IgD-negative memory B cell (primary cell): ENCODE measurements around the gene DEPDC5. TPM values are rescaled to one million over a fixed set of nuclear protein-coding genes. Genes with fewer than 3 reads are reported as not detected.

ENCODE experiments used
- H3K27ac Mint-ChIP-seq, 3 donors: one replicate each; pipeline ENCODE4 v1.8.0; 2020 to 2022; ENCODE audit warnings: mild to moderate bottlenecking in 3 of 3, mixed read lengths in 3 of 3, moderate library complexity in 1 of 3
- H3K27me3 Mint-ChIP-seq: one replicate; pipeline ENCODE4 v1.8.0; 2021; ENCODE audit warnings: mixed read lengths
- H3K36me3 Mint-ChIP-seq: one replicate; pipeline ENCODE4 v1.8.0; 2020; ENCODE audit warnings: mild to moderate bottlenecking, mixed read lengths
- H3K4me1 Mint-ChIP-seq, 3 donors: one replicate each; pipeline ENCODE4 v1.8.0; 2020 to 2022; ENCODE audit warnings: mixed read lengths in 3 of 3, mild to moderate bottlenecking in 1 of 3
- H3K4me3 Mint-ChIP-seq, 4 donors: one replicate each; pipeline ENCODE4 v1.8.0; 2020 to 2022; ENCODE audit warnings: mild to moderate bottlenecking in 4 of 4, mixed read lengths in 4 of 4, moderate library complexity in 3 of 4
- H3K9me3 Mint-ChIP-seq, 3 donors: one replicate each; pipeline ENCODE4 v1.8.0; 2020 to 2021; ENCODE audit warnings: mixed read lengths in 3 of 3, mild to moderate bottlenecking in 1 of 3
- polyA plus RNA-seq: library from polyadenylated mRNA; unstranded; fragments of 300-500 nt; fragmentation: Illumina TruSeq; gene quantifications from one replicate; pipeline ENCODE4 v1.2.3, GENCODE V29; 2021

DEPDC5 gene
- polyA plus RNA-seq, 1 donor from 2014 or later, result 30.7 TPM

DNA sequence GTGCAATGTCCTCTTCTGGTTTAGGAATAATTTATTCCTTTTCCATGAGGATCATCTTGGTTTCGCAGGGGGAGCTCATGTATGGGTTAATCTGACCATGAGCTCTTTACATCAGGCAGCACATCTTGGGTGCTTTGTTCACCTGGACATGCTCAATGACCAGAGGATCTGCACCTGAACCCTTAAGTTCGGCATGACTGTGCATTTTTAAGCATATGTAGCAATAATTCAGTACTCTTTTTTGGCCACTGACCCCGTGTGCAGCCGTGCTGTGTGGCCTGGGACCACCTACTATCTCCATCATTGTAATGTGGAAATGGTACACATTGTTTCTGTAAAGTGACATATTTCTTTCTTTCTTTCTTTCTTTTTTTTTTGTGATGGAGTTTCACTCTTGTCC lies 62.9 kb downstream of the DEPDC5 start:
- H3K4me3 Mint-ChIP-seq, result no peak overlapping the region
- H3K36me3 Mint-ChIP-seq, result peaks cover 5% of the 10 kb centered on the region
- no peaks in the 10 kb centered on the region for H3K27me3 Mint-ChIP-seq
- peaks cover 0 to 2% (median 0%) of the 10 kb centered on the region in 3 donors for H3K4me1 Mint-ChIP-seq
- H3K9me3 Mint-ChIP-seq, result no peaks in the 10 kb centered on the region
- no peak overlapping the region for H3K27ac Mint-ChIP-seq

DNA sequence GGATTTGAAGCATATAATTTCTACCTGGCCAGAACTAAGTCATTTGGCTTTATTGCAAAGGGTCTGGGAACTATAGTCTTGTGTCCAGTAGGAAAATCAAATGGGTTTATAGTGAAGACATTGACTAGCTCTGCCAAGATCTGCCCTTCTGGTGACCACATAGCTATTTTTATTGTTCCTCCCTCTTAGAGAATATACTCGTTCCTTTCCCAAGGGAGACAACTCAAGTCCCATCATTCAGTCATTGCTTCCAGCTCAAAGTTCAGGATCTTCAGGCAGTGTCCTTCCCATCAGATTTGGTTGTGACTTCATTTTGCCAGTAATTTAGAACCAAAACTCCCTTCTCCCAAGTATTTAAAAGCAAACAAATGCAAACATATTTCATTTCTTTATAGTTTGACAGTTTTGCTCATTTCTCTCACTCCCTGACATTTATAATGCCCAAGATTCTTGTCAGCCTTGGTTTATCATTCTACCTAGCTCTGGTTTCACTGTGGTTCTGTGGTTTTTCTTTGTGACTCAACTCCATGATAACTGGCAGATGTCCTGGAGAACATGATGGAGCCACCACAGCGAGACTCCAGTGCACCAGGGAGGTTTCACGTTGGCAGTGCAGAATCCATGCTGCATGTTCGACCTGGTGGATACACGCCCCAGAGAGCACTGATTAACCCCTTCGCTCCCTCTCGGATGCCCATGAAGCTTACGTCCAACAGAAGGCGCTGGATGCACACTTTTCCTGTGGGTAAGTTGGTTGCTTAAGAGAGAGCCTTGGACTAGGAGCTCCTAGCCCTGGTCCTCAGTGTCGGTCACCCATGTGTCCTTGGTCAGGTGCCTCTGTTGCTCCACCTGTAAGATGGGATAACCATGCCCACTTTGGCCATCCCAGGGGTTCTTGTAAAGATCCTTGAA lies 64.9 kb downstream of the DEPDC5 start:
- Mint-ChIP-seq H3K27me3 (no peaks in the 10 kb centered on the region), H3K27ac (no peak overlapping the region), H3K9me3 (no peaks in the 10 kb centered on the region), H3K36me3 (peaks cover 5% of the 10 kb centered on the region), H3K4me3 (no peak overlapping the region), H3K4me1 (peaks cover 0 to 3% (median 2%) of the 10 kb centered on the region in 3 donors)

DNA sequence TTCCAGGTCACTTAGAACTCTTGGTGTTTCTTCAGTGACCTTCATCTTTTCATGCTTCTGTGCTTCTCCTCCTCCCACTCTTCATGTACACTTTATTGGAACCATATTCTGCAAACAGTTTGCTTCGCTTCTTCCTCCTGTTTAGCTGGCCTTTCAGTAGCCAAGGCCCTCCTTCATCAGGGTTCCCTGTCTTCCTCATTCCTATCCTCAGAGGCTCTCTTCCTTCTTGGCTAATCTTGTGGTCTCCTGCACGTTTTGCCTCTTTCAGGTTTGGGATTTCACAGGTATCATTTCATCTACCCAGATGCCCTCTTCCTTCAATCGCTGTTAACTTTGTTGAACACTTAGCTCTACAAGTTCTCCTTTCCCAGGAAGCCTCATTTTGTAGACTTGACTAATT lies 66.8 kb downstream of the DEPDC5 start:
- H3K27me3 Mint-ChIP-seq, result no peaks in the 10 kb centered on the region
- peaks cover 5% of the 10 kb centered on the region for H3K36me3 Mint-ChIP-seq
- peaks cover 0 to 3% (median 2%) of the 10 kb centered on the region in 3 donors for H3K4me1 Mint-ChIP-seq
- no peak overlapping the region for H3K4me3 Mint-ChIP-seq
- peak overlapping the region in 1 of 3 donors; percentile 54 for H3K27ac Mint-ChIP-seq
- no peaks in the 10 kb centered on the region for H3K9me3 Mint-ChIP-seq

DNA sequence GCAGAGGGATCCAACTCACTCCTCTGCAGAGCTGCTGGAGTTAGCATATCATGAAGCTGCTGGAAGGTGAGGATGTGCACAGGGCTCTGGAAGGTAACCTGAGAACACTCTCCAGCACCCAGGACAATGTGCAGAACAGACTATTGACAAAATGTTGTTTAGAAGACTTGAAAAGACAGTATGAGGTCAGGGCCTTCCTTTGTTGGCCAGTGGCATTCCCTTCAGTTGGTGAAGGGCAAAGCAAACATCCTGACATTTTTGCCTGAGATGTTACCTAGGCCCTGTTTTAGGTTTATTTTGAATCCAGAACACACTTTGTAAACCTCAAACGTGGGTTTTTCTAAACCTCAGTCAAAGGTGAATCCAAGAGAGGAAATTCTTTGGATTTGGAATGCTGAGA lies 67.8 kb downstream of the DEPDC5 start:
- Mint-ChIP-seq H3K4me3 (no peak overlapping the region), H3K9me3 (no peaks in the 10 kb centered on the region), H3K27ac (no peak overlapping the region), H3K36me3 (peaks cover 7% of the 10 kb centered on the region), H3K27me3 (no peaks in the 10 kb centered on the region), H3K4me1 (peaks cover 0 to 3% (median 2%) of the 10 kb centered on the region in 3 donors)

DNA sequence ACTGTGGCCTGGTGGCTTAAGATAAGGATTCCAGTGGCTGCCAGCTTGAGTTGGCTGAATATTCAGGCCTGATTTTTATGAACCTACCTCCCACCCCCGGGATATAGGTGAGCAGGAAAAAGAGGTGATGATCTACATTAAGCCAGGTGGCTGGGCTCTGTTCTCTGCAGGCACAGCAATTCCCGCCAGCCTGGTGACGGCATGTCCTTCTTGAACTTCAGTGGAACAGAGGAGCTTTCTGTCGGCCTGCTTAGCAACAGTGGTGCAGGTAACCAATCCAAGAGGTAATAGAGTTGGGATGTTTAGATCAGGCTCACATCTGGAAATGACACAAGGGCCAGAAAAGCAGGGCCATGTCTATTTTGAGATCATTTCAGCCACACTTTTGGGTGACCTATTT lies 68.7 kb downstream of the DEPDC5 start:
- peaks cover 7% of the 10 kb centered on the region for H3K36me3 Mint-ChIP-seq
- H3K4me1 Mint-ChIP-seq, result peaks cover 0 to 3% (median 2%) of the 10 kb centered on the region in 3 donors
- no peaks in the 10 kb centered on the region for H3K9me3 Mint-ChIP-seq
- H3K27ac Mint-ChIP-seq, result no peak overlapping the region
- no peaks in the 10 kb centered on the region for H3K27me3 Mint-ChIP-seq
- H3K4me3 Mint-ChIP-seq, result no peak overlapping the region

DNA sequence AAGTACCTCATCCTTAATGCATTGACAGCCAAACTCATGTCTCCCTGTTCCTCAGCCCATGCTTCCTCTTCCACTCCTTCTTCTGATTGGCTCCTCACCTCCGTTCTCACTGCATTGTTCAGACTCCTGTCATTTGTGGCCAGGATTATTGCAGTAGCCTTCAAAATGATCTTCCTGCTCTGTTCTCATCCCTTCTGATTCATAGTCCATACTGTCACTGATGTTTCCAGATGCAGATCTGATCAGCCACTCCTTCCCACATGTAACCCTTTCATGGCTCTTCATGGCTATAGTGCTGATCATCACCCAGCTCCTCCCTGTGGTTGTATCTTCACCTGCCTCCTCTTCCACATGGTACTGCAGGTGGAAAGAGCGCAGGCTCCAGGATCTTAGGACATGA lies 71.7 kb downstream of the DEPDC5 start:
- H3K27ac Mint-ChIP-seq, result no peak overlapping the region
- H3K36me3 Mint-ChIP-seq, result peaks cover 5% of the 10 kb centered on the region
- no peaks in the 10 kb centered on the region for H3K9me3 Mint-ChIP-seq
- no peaks in the 10 kb centered on the region for H3K27me3 Mint-ChIP-seq
- peak overlapping the region in 1 of 4 donors; percentile 0 for H3K4me3 Mint-ChIP-seq
- peaks cover 0 to 7% (median 5%) of the 10 kb centered on the region in 3 donors for H3K4me1 Mint-ChIP-seq

DNA sequence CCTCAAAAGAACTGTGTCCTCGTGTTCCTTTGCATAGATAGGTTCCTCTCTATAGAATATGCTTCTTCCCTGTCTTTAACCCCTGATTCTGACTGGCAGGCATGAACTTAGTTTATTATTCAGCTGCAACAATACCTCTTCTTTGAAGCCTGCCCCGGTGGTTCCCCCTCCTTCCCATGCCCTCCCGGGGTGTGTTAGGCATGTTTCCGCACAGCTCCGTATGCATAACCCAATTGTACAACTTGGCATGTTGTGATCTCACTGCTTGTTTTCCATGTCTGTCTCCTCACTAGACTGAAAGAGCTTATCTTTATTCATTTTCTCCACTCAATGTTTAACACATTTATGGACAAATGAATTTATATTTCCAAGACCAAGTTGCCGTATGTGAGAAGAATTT lies 72.6 kb downstream of the DEPDC5 start:
- H3K27me3 Mint-ChIP-seq, result no peaks in the 10 kb centered on the region
- peaks cover 0 to 7% (median 4%) of the 10 kb centered on the region in 3 donors for H3K4me1 Mint-ChIP-seq
- no peak overlapping the region for H3K4me3 Mint-ChIP-seq
- H3K9me3 Mint-ChIP-seq, result no peaks in the 10 kb centered on the region
- H3K27ac Mint-ChIP-seq, result peak overlapping the region in 1 of 3 donors; percentile 32
- H3K36me3 Mint-ChIP-seq, result peaks cover 2% of the 10 kb centered on the region

DNA sequence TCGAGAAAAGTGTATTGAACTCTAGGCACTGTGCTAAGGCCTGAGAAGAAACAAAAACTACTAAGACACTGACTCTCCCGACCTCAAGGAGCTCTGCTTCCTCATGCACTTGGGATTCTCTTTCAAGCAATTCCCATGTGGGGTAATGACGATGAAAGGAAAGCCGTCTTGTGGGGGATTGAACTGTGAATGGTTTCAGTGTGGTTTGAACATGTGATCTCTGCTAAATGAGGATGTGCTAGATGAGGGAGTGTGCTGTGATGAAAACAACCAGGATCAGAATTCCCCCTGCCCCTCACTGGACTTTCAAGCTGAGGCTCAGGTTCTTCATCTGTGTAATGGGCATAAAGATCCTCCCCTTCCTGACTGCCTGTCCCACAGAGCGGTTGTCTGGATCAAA lies 74.9 kb downstream of the DEPDC5 start:
- Mint-ChIP-seq H3K27me3 (no peaks in the 10 kb centered on the region), H3K27ac (no peak overlapping the region), H3K4me1 (peaks cover 0 to 6% (median 5%) of the 10 kb centered on the region in 3 donors), H3K4me3 (no peak overlapping the region), H3K36me3 (peaks cover 5% of the 10 kb centered on the region), H3K9me3 (no peaks in the 10 kb centered on the region)

DNA sequence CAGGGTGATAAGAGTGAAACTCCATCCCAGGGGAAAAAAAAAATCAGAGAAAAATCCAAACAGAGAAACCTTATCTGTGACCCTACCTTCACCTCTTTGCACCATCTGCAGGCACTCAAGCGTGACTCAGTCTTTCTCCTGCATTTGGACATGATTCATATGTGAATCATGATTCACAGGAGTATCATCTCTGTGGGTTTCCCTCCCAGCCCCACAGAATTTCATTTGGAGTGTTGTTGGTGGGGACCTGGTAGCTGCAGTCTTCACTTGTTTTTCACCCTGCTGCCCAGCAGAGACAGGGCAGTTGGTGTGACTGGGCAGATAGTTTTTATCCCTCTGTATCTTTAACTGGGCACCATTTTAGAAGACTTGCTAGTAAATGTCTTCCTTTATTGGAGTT lies 75.7 kb downstream of the DEPDC5 start:
- H3K36me3 Mint-ChIP-seq, result peaks cover 5% of the 10 kb centered on the region
- H3K27me3 Mint-ChIP-seq, result no peaks in the 10 kb centered on the region
- no peaks in the 10 kb centered on the region for H3K9me3 Mint-ChIP-seq
- H3K4me1 Mint-ChIP-seq, result peaks cover 0 to 6% (median 5%) of the 10 kb centered on the region in 3 donors
- H3K27ac Mint-ChIP-seq, result peak overlapping the region in 1 of 3 donors; percentile 36
- no peak overlapping the region for H3K4me3 Mint-ChIP-seq

DNA sequence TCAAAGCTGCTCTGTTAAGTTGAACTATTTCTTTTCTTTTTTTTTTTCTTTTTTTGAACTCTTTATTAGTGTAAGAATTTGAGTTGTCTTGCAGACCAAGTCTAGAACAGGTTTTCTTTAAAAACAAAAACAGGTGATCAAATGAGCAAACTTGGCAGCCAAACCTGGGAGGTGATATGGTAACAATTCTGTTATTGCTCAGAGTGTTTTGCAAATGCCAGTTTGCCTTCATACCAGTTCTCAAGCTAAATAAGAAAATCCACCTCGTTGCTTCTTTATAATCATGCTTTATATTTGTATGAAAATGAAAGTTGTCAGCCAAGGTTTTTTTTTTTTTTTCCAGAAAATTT lies 76.9 kb downstream of the DEPDC5 start:
- Mint-ChIP-seq H3K4me3 (no peak overlapping the region), H3K36me3 (peaks cover 5% of the 10 kb centered on the region), H3K9me3 (no peaks in the 10 kb centered on the region), H3K4me1 (peaks cover 0 to 6% (median 5%) of the 10 kb centered on the region in 3 donors), H3K27me3 (no peaks in the 10 kb centered on the region), H3K27ac (peak overlapping the region in 1 of 3 donors; percentile 55)

DNA sequence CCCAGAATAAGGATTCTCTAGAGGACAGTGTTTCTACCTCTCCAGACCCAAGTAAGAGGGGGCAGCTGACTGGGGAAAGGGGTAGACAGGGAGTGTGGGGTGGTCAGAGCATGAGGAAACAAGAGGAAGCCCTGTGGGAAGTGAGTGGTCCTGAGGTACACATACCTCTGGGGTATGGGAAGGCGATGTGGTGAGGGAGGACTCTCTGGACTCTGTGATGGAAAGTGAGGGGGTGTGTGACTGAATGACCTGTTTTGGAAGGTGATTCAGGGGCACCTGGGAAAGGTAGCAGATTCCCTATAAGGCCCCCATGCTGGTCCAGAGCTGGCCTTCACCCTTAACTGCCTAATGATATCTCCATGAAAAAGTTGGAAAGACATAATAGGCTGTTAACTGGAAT lies 80.1 kb downstream of the DEPDC5 start:
- no peaks in the 10 kb centered on the region for H3K9me3 Mint-ChIP-seq
- H3K27ac Mint-ChIP-seq, result peak overlapping the region in 1 of 3 donors; percentile 15
- H3K4me3 Mint-ChIP-seq, result no peak overlapping the region
- H3K4me1 Mint-ChIP-seq, result peaks cover 0 to 6% (median 3%) of the 10 kb centered on the region in 3 donors
- no peaks in the 10 kb centered on the region for H3K27me3 Mint-ChIP-seq
- H3K36me3 Mint-ChIP-seq, result peaks cover 6% of the 10 kb centered on the region

DNA sequence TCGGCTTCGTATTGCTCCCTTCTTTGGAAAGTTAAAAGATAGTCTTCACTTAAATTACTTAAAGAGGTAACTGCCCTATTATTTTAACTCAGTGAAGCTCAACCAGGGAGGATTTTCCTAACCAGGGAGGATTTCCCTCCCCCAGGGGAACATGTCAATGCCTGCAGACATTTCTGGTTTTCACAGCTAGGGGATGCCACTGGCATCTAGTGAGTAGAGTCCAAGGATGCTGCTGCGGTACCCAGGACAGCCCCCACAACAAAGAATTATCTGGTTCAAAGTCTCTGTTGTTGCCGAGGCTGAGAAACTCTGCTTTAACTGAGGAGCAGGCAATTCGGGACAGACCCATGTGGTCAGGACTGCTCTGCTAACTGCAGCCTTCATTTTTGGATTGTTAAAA lies 82.2 kb downstream of the DEPDC5 start:
- Mint-ChIP-seq H3K27ac (no peak overlapping the region), H3K36me3 (peaks cover 8% of the 10 kb centered on the region), H3K4me1 (peaks cover 3 to 6% (median 6%) of the 10 kb centered on the region in 3 donors), H3K27me3 (no peaks in the 10 kb centered on the region), H3K4me3 (no peak overlapping the region), H3K9me3 (no peaks in the 10 kb centered on the region)

DNA sequence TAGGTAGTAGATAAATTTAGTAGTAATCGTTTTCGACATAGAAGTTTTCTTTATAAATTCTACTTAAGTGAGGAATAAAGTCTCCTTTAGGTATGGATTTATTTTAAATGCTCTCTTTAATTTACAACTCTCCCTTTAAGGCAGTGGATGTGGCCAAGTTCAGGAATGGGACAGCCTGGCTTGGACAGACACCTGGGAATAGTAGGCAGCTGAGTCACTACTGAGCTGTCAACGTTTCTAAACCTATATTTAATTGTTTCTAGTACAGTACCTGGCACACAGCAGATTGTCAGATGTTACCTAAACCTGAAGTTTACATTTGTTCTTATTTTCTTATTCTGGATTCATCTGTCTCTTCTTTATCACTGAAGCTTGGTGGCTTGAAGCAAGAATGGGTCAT lies 85.1 kb downstream of the DEPDC5 start:
- H3K4me1 Mint-ChIP-seq, result peaks cover 2 to 19% (median 15%) of the 10 kb centered on the region in 3 donors
- H3K36me3 Mint-ChIP-seq, result peaks cover 10% of the 10 kb centered on the region
- H3K27ac Mint-ChIP-seq, result peak overlapping the region in 1 of 3 donors; percentile 23
- no peaks in the 10 kb centered on the region for H3K27me3 Mint-ChIP-seq
- H3K4me3 Mint-ChIP-seq, result no peak overlapping the region
- no peaks in the 10 kb centered on the region for H3K9me3 Mint-ChIP-seq

DNA sequence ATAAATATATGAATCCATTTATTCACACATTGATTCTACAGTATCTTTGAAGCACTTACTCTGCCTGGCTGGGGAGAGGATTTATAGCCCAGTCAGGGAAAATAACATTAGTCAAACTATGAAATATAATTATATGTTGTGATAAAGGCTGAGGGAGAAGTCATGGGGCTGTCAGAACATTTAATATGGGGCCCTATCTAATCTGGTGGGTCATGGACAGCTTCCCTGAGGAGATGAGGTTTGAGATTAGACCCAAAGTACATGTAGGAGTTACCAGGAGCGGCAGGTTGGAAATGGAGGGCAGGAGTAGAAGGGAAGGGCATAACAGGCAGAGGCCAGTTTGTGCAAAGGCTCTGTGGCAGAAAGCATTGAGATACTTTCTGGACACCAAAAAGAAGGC lies 86.2 kb downstream of the DEPDC5 start:
- H3K27ac Mint-ChIP-seq, result peak overlapping the region in 1 of 3 donors; percentile 67
- H3K4me3 Mint-ChIP-seq, result peak overlapping the region in 1 of 4 donors; percentile 63
- no peaks in the 10 kb centered on the region for H3K9me3 Mint-ChIP-seq
- peaks cover 2 to 19% (median 15%) of the 10 kb centered on the region in 3 donors for H3K4me1 Mint-ChIP-seq
- H3K27me3 Mint-ChIP-seq, result no peaks in the 10 kb centered on the region
- peaks cover 10% of the 10 kb centered on the region for H3K36me3 Mint-ChIP-seq

DNA sequence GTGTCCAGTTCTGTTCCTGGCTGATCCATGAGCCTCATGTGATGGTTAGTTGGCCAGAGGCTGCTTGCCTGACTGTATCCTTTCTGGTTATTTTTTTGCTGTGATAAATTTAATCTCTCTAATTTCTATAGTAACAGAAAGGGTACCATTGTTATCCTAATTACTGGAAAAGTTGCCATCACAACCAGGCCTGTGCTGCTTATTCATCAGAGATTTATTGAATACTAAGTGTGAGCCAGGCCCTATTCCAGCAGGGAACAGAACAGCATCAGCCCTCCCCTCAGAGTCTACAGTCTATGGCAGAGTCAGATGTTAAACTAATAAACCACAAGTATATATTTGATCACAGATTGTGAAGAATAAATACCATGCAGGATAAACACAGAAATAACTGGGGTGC lies 86.8 kb downstream of the DEPDC5 start:
- Mint-ChIP-seq H3K27ac (peak overlapping the region in 2 of 3 donors; percentile 36 to 65), H3K4me3 (peak overlapping the region in 1 of 4 donors; percentile 58), H3K4me1 (peaks cover 2 to 19% (median 15%) of the 10 kb centered on the region in 3 donors), H3K27me3 (no peaks in the 10 kb centered on the region), H3K36me3 (peaks cover 10% of the 10 kb centered on the region), H3K9me3 (no peaks in the 10 kb centered on the region)
